Lower leg skin (tissue), 4 donors: ENCODE data around the gene BNIP3. TPM values are rescaled to one million over a fixed set of nuclear protein-coding genes. Genes with fewer than 3 reads are reported as not detected.

Experiments
- DNase-seq, 2 donors: peaks; one replicate each; pipeline ENCODE4 v3.0.0-alpha.2; 2019; ENCODE audit warnings: low spot score in 2 of 2
- H3K4me3 ChIP-seq: fragments of 200-600 bp; sonication (generic); 2 replicates; pipeline ENCODE4 v1.5.1; 2017; ENCODE audit warnings: mild to moderate bottlenecking, low read depth; ENCODE audit not compliant: poor library complexity, severe bottlenecking
- POLR2A ChIP-seq, 2 donors: fragments of 450-650 bp; IDR thresholded peaks; one replicate each; pipeline ENCODE4 v1.6.1; 2016 to 2017; ENCODE audit warnings: antibody characterized with exemption in 2 of 2, mild to moderate bottlenecking in 1 of 2, moderate library complexity in 1 of 2
- WGBS, 2 donors: methylation state at CpG; one replicate each; pipeline ENCODE4 v1.1.5; 2018; 5-methylcytosine and 5-hydroxymethylcytosine counted together
- intact Hi-C: fragments of 100-400 bp; cut with DNase I; formaldehyde crosslinking; loops from one replicate; pipeline ENCODE4 v1.15.0; 2023; ENCODE audit warnings: low total_unique reads
- total RNA-seq, 4 donors: library from RNA; depleted of rRNA; stranded (reverse); fragments of >200 nt; gene quantifications; one replicate each; pipeline ENCODE4 v1.1.0, GENCODE V29; 2016
- TF ChIP-seq, protein P1 (sequence below), 3 donors: fragments of 450-650 bp; IDR thresholded peaks; one replicate each; pipeline ENCODE4 v1.5.1; 2016; ENCODE audit warnings: antibody characterized with exemption in 3 of 3, mild to moderate bottlenecking in 3 of 3, moderate library complexity in 2 of 3

Gene BNIP3
- total RNA-seq, 4 donors from 2014 or later, result 78.4 to 241 (median 168) TPM

DNA sequence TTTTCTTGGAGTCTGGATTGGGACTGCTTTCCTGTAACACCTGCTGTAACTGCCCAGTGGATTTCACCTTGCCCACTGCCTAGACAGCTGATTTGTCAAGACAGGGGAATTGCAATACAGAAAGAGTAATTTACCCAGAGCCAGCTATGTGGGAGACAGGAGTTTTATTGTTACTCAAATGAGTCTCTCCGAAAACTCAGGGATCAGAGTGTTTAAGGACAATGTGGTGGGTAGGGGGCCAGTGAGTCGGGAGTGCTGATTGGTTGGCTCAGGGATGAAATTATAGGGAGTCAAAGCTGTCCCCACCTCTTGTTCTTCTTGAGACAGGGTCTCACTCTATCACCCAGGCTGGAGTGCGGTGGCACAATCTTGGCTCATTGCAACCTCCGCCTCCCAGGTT is 25.2 kb upstream of the BNIP3 start:
- TF ChIP-seq, protein P1, sequence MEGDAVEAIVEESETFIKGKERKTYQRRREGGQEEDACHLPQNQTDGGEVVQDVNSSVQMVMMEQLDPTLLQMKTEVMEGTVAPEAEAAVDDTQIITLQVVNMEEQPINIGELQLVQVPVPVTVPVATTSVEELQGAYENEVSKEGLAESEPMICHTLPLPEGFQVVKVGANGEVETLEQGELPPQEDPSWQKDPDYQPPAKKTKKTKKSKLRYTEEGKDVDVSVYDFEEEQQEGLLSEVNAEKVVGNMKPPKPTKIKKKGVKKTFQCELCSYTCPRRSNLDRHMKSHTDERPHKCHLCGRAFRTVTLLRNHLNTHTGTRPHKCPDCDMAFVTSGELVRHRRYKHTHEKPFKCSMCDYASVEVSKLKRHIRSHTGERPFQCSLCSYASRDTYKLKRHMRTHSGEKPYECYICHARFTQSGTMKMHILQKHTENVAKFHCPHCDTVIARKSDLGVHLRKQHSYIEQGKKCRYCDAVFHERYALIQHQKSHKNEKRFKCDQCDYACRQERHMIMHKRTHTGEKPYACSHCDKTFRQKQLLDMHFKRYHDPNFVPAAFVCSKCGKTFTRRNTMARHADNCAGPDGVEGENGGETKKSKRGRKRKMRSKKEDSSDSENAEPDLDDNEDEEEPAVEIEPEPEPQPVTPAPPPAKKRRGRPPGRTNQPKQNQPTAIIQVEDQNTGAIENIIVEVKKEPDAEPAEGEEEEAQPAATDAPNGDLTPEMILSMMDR (IDR thresholded peaks at IDR 0.05), result no peak
- TF ChIP-seq POLR2A (IDR thresholded peaks at IDR 0.05), result no peak
- intact Hi-C loops, result loop anchor here (10.0 kb wide), 1 partner anchor 112 kb away; no protein-coding TSS in a partner anchor
- 80 to 83% methylated on average over 4 of the region's 4 CpGs for WGBS, 2 donors
- no peak overlapping the region for H3K4me3 ChIP-seq
- DNase-seq, result no peak

DNA sequence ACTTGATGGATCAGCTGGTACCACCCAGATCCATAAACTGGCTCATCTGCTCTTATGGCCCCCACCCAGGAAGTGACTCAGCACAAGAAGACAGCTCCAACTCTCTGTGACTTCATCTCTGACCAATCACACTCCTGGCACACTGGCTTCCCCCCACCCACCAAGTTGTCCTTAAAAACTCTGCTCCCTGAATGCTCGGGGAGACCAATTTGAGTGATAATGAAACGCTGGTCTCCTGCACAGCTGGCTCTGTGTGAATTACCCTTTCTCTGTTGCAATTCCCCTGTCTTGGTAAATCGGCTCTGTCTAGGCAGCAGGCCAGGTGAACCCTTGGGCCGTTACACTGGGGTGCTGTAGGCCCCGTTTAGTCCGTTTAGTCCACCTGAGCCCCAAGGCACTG is 23.4 kb upstream of the BNIP3 start:
- intact Hi-C loops, result loop anchor here (10.0 kb wide), 1 partner anchor 110 kb away; no protein-coding TSS in a partner anchor
- WGBS, 2 donors, result 89 to 96% methylated on average over 6 of the region's 6 CpGs
- TF ChIP-seq, protein P1 (IDR thresholded peaks at IDR 0.05), result no peak
- TF ChIP-seq POLR2A (IDR thresholded peaks at IDR 0.05), result no peak
- peak in 1 of 2 donors; percentile 26 for DNase-seq
- H3K4me3 ChIP-seq, result no peak overlapping the region

DNA sequence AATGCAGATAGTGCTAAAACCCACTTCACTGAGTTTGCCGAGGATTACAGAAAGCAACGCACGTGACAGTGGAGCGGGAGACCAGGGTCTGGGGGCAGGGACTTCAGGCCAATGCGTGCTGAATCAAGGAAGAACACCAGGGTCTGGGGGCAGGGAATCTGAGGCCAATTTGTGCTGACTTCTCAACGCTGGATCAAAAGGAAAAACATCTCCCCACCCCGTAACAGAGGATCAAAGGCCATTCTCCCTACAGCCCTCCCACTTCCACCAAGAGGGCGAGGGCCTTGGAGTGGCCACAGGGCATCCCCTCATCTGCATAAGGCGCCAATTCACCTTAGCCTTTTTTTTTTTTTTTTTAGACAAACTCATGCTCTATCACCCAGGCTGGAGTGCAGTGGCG is 22.3 kb upstream of the BNIP3 start:
- H3K4me3 ChIP-seq, result no peak overlapping the region
- peak in 1 of 2 donors; percentile 28 for DNase-seq
- 68 to 73% methylated on average over 10 of the region's 10 CpGs for WGBS, 2 donors
- intact Hi-C loops, result loop anchor here (10.0 kb wide), 1 partner anchor 109 kb away; no protein-coding TSS in a partner anchor
- no peak for TF ChIP-seq POLR2A (IDR thresholded peaks at IDR 0.05)
- TF ChIP-seq, protein P1 (IDR thresholded peaks at IDR 0.05), result no peak

DNA sequence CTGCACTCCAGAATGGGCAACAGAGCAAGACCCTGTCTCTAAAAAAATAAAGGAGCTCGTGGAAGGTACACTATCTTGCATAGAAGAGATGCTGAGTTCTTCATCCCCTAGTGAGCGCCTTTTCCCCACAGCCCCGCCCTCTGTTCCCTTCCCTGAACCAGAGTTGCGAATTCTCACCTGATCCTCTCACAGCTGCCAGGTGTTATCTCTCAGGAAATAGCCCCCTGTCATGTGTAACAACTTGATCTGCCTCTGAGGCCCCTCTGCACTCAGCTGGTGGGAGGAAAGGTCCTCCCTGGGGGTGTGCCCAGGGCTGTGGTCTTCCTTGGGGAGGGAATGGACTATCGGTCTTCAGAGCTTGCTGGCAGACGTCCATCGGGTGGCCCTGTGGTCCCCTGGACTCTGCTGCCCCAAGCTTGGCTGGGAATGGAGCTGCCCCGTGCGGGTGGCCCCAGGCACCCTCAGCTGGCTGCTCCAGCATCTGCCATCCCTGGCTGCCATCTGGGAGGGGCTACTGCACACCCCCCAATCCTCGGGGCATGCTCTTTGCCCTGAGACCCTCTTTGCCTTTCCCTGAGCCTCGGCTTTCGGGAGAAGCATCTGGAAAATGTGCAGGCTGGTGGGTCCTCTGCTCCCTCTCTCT is 21.7 kb upstream of the BNIP3 start:
- WGBS, 2 donors, result 73 to 76% methylated on average over 12 of the region's 12 CpGs
- no peak overlapping the region for H3K4me3 ChIP-seq
- no peak for TF ChIP-seq POLR2A (IDR thresholded peaks at IDR 0.05)
- TF ChIP-seq, protein P1 (IDR thresholded peaks at IDR 0.05), result no peak
- intact Hi-C loops, result loop anchor here (10.0 kb wide), 1 partner anchor 109 kb away; no protein-coding TSS in a partner anchor
- DNase-seq, result peak in 1 of 2 donors; percentile 72

DNA sequence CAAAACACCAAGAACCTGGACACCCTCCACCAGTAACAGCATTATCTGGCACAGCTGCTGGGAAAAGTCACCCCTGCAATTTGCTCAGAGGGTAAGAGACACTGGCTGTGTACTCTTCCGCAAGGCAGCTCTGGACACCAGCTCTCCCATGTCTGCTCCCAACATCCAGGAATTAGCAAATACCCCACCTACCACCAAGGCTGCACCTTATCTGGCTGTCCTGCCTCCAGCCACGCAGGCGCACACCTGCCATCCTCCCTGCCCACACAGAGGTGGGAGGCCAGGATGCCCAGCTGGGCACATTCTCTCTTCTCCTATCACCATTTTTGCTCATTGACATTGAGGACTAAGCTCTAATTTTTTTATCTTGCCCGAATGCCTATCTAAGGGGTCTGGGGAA is 20.3 kb upstream of the BNIP3 start:
- no peak for TF ChIP-seq POLR2A (IDR thresholded peaks at IDR 0.05)
- intact Hi-C loops, result loop anchor here (10.0 kb wide), 1 partner anchor 107 kb away; no protein-coding TSS in a partner anchor
- peak in 1 of 2 donors; percentile 42 for DNase-seq
- no peak overlapping the region for H3K4me3 ChIP-seq
- WGBS, 2 donors, result 93 to 94% methylated on average over 4 of the region's 4 CpGs

DNA sequence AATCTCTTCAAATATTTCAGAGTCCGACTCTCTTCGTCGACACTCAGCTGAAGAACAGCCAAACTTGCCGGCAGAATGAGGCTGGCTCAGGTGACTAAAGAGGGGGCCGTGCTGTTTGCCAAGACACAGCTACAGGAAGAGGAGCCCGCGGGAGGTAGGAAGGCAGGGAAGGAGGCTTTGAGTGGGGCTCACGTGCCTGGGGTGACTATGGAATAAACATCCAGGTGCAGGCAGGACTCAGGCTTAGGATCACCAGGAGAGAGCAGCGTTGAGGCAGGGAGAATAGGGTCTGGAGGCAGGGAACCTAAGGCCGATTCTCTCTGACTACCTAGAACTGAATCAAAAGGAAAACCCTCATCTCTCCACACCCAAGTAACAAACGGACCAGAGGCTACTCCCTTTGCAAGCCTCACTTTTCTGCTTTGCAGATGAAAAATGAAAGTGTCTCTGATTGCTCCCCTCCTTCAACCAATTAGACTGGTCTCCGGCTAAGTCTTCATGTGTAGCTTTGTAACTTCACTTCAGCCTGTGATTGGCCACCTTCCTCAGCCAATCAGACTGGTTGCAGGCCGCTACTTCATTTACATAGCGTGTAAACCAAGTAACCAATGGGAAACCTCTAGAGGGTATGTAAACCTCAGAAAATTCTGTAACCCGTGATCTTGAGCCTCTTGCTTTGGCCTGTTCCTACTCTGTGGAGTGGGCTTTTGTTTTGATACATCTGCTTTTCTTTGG is 19.7 kb upstream of the BNIP3 start:
- whole genome bisulfite sequencing, 2 donors, result 53 to 73% methylated on average over 15 of the region's 15 CpGs
- peak in 1 of 2 donors; percentile 70 for DNase-seq
- no peak overlapping the region for H3K4me3 ChIP-seq
- TF ChIP-seq, protein P1 (IDR thresholded peaks at IDR 0.05), result no peak
- TF ChIP-seq POLR2A (IDR thresholded peaks at IDR 0.05), result no peak
- intact Hi-C loops, result loop anchor here (10.0 kb wide), 1 partner anchor 107 kb away; no protein-coding TSS in a partner anchor
